ENCODE results near the gene ACTA1. TPM values are rescaled to one million over a fixed set of nuclear protein-coding genes. Genes with fewer than 3 reads are reported as not detected.
"Not testable (repeated sequence)": the region's sequence is repeated elsewhere in the genome, so short reads cannot be mapped to it uniquely, and the experiment has no call there.

The ACTA1 gene
- total RNA-seq, 1 donor from 2014 or later: not detected

DNA sequence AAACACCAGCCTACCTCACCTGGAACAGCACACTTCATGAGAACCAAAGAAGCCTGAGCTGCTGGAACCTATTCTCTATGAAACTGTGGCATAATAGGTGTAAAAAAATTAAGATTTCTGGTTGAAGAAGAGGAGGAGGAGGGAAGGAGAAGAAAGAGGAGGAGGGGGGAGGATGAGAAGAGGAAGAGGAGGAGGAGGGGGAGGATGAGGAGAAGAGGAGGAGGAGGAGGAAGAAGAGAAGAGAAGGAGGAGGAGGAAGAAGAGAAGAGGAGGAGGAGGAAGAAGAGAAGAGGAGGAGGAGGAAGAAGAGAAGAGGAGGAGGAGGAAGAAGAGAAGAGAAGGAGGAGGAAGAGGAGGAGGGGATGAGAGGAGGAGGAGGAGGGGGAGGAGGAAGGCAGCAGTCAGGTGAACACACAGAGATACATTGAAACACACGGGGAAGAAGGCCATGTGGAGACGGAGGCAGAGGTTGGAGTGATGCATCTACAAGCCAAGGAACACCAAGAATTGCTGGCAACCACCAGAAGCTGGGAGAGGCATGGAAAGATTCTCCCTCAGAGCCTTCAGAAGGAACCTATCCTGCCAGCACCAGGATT, 8.2 kb downstream of the ACTA1 start:
- TF ChIP-seq, protein P1, sequence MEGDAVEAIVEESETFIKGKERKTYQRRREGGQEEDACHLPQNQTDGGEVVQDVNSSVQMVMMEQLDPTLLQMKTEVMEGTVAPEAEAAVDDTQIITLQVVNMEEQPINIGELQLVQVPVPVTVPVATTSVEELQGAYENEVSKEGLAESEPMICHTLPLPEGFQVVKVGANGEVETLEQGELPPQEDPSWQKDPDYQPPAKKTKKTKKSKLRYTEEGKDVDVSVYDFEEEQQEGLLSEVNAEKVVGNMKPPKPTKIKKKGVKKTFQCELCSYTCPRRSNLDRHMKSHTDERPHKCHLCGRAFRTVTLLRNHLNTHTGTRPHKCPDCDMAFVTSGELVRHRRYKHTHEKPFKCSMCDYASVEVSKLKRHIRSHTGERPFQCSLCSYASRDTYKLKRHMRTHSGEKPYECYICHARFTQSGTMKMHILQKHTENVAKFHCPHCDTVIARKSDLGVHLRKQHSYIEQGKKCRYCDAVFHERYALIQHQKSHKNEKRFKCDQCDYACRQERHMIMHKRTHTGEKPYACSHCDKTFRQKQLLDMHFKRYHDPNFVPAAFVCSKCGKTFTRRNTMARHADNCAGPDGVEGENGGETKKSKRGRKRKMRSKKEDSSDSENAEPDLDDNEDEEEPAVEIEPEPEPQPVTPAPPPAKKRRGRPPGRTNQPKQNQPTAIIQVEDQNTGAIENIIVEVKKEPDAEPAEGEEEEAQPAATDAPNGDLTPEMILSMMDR (conservative IDR thresholded peaks at IDR 0.05; ENCODE audit: low read depth, low read length): no peak
- no peak overlapping the region for H3K4me3 ChIP-seq (ENCODE audit: low read depth, low read length)
- DNase-seq (ENCODE audit: low read depth): no peak

DNA sequence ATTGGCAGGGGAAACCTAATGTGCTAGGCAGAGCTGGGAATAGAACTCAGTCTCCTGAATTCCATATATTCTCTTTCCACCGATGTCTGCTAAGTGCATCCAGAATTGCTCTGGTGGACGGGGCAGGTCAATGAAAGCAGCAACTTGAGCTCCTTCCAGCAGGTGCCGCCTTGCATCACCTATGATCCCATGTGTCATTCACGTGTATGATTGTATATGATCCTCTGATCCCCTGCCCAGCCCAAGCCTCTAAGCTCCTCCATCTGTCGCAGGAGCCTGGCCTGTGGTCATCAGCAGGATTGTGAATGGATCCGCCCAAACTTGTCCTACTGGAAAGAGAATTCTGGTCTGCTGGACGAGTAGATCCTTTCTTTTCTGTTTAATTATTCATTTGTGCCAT, 13.1 kb downstream of the ACTA1 start:
- TF ChIP-seq, protein P1 (conservative IDR thresholded peaks at IDR 0.05; ENCODE audit: low read depth, low read length): no peak
- no peak overlapping the region for H3K4me3 ChIP-seq (ENCODE audit: low read depth, low read length)
- no peak for DNase-seq (ENCODE audit: low read depth)

DNA sequence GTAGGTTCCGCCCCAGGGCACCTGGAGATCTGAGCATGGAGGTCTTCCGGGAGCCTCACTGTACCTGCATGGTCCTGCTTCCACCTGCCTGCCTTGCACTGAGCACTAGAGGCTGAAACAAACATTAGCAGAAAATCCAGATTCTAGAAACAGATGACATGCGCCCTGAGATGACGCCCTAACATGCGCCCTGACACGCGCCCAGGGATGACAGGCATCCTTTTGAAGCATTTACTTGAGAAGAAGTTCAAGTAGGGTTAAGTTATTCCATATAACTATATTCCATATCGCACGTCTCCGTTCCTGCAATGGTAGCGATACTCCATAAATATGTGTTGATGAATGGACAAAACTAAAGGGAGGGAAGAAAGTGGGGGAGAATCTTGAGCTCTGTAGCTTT, 13.7 kb downstream of the ACTA1 start:
- TF ChIP-seq, protein P1 (conservative IDR thresholded peaks at IDR 0.05; ENCODE audit: low read depth, low read length): no peak
- no peak for DNase-seq (ENCODE audit: low read depth)
- H3K4me3 ChIP-seq (ENCODE audit: low read depth, low read length): no peak overlapping the region

DNA sequence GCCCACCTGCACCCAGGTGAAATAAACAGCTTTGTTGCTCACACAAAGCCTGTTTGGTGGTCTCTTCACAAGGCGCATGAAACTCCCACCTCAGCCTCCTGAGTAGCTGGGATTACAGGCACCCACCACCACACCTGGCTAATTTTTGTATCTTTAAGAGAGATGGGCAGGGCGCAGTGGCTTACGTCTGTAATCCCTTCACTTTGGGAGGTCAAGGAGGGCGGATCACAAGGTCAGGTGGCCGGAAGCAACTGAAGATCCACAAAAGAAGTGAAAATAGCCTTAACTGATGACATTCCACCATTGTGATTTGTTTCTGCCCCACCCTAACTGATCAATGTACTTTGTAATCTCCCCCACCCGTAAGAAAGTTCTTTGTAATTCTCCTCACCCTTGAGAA, 15.3 kb downstream of the ACTA1 start:
- H3K4me3 ChIP-seq (ENCODE audit: low read depth, low read length); DNase-seq (ENCODE audit: low read depth): not testable (repeated sequence)

DNA sequence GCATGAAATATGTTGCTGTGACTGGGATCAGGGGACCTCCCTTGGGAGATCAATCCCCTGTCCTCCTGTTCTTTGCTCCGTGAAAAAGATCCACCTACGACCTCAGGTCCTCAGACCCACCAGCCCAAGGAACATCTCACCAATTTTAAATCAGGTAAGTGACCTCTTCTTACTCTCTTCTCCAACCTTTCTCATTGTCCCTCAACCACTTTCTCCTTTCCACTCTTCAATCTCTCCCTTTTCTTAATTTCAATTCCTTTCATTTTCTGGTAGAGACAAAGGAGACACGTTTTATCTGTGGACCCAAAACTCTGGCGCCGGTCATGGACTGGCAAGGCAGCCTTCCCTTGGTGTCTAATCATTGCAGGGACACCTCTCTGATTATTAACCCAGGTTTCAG, 21.1 kb downstream of the ACTA1 start:
- H3K4me3 ChIP-seq (ENCODE audit: low read depth, low read length); DNase-seq (ENCODE audit: low read depth): not testable (repeated sequence)

DNA sequence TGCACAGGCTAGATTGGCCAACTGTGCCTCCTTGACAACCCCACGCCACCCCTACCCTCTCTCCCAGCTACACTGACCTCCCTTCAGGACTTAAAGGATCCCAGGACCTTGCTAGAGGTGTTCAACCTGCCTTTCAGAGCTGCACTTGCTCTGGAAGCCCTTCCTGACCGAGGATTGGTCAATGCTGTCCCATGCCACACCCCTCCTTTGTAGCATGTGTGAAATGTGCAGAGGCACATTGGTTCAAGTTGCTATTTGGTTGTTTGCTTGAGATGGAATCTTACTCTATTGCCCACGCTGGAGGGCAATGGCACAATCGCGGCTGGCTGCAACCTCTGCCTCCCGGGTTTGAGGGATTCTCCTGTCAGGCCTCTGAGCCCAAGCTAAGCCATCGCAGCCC, 21.8 kb downstream of the ACTA1 start:
- no peak overlapping the region for H3K4me3 ChIP-seq (ENCODE audit: low read depth, low read length)
- DNase-seq (ENCODE audit: low read depth): no peak
- TF ChIP-seq, protein P1 (conservative IDR thresholded peaks at IDR 0.05; ENCODE audit: low read depth, low read length): no peak

DNA sequence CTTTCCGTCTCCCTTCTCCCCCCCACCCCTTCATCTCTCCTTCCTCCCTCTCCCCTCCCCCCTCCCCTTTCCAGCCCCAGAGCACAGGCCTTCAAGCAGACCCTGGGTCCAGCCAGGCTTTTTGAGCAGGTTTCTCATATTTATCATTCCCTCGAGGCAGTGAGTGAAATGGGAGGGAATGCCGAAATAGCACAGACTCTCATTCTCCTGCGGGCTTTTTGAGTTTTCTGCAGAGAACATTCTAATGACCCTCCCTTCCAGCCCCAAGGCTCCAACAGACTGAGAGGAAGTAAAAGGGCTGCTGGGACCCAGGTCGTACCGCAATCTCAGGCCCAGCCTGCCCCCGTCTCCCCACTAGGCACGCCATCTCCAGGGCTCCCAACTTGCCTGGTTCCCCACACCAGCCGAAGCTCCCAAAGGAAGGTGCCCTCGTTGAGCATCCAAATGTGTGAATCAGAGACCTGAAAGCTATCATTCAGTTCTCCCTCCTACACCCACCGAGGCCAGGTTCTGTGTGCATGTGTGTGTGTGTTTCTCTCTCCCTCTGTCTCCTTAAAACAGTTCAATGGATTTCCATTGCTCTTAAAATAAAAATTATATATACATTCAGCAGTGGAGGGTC, 22.3 kb downstream of the ACTA1 start:
- TF ChIP-seq, protein P1 (conservative IDR thresholded peaks at IDR 0.05; ENCODE audit: low read depth, low read length): no peak
- DNase-seq (ENCODE audit: low read depth): no peak
- H3K4me3 ChIP-seq (ENCODE audit: low read depth, low read length): no peak overlapping the region

DNA sequence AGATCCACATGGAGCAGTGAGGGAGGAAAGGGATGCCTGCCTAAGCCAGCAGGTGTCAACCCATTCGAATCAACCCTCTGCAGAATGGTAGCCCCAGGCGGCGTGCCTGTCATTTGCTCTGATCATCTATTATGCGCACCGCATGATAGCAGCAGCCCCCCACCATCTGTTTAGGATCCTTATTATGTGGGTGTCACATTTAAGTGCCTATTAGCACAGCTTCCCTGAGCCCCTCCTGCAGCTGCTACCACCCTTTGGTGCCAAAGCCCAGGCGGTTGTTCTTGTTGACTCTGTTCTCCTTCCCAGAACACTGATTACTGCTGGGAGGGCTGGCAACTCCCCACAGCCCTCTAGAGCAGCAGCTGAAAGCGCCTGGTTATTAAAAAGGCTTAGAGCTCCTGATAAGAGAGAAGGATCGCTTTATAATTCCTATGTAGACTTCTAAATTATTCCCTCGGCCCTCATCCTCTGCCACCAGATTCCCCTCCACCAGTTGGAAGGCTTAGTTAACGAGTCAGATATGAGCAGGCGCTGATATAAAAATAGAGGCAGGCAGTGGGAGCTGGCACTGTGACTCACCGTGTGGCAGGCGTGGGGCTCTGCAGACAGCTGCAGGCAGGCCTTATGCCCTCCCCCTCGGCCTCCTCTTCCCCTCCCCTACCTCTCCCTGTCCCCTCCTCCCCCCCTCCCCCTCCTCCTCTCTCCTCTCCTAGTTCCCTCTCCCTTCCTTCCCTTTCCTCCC, 23.0 kb downstream of the ACTA1 start:
- H3K4me3 ChIP-seq (ENCODE audit: low read depth, low read length): no peak overlapping the region
- no peak for DNase-seq (ENCODE audit: low read depth)
- TF ChIP-seq, protein P1 (conservative IDR thresholded peaks at IDR 0.05; ENCODE audit: low read depth, low read length): no peak
